GM19193 (cell line): ENCODE data around the gene ZBP1.

Experiments
- POLR2A ChIP-seq: IDR thresholded peaks from 4 replicates; pipeline ENCODE4 v1.6.1; 2011; ENCODE audit not compliant: insufficient read depth, insufficient read length; ENCODE audit errors: extremely low read depth

The ZBP1 gene

DNA sequence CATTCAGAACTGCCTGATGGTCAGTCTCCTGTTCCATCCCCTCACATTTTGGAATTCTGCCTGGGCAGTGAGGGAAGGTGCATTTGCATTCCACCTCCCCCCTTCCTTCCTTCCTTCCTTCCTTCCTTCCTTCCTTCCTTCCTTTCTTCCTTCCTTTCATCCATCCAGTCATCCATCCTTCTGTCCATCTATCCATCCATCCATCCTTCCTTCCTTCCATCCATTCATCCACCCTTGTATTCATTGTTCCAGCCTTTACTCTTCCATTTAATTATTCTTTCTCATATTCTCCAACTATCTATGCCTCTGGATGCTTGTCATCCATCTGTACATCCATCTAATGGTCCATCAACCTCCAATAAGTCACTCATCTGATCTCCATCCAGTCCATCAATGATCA is 45.3 kb downstream of the ZBP1 start:
- no peak for TF ChIP-seq POLR2A

DNA sequence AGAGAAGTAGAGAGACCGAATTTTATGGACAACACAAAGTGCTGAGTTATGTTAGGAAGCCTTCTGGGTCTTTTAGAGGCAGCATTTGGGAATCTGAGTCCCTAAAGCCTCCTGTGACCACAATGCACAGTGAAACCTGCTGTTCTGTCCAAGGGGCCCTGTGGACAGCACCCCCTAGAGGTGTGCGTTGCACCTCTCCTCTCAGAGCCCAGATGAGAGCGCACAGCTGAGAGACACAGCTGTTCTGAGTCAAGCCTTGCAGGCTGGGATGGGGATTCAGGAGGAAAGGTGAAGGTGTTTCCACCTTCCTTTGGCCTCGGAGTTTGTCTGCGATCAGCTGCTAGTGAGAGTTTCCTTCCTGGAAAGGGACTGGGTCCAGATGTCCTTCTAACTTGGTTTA is 46.3 kb downstream of the ZBP1 start:
- no peak for TF ChIP-seq POLR2A

DNA sequence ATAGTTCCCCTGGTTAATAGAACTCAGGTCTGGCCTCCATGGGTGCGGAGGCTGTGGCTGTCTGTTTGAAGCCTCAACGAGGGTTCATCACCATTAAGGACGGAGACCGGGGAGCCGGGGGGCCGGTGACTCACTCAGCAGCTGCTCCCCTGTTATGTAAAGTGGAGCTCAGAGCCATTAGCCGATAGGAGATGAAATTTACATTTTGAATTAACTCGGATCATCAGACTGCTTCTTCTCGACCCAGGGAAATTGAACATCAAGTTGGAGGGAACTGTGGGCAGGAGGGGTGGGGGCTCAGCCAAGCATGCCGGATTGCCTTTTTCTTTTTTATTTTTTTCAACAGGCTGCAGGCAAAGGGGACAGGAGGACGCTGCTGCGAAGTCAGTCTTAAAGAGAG is 47.0 kb downstream of the ZBP1 start:
- TF ChIP-seq POLR2A, result no peak

DNA sequence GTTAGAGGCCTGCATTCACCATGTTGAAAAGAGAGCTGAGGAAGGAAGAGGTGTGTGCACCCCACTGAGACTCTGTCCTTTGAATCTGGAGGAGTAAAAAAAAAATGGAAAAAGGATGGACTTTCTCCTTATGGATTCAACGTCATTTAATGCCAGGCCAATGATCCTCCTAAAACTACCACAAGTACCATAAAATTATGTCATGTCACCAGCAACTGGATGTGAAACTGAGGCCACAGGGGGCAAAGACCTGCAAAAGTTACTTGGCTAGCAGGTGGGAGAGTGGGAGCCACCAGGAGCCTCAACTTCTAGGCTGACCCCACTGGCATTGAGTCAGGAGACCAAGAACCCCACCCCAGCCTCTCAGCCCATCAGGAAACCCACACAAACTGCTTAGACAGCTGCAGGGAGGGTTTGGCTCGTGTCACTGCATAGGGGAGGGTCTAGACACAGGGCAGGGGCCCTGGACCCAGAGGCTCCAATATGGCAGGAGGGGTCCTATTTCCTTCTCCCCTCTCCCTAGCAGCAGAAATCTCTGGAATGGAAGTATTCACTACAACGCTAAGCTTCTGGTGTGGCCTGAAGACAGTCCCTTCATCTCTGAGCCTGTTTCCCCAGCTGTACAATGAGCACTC is 48.3 kb downstream of the ZBP1 start:
- TF ChIP-seq POLR2A, result no peak

DNA sequence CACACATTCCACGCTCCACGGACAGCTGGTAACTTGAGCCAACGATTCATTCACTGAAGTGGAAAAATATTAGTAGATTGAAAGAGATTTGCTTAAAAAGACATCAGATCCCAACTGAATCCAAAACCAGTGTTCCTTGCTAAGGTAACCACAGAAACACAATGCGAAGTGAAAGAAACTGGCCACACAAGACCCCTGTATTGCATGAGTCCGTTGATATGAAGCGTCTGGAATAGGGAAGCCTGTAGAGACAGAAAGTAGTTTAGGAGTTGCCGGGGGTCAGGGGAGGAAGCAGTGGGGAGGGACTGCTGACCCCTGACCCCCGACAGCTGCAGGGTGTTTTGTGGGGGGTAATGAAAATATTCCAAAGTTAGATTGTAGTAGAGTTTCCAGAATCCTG is 49.3 kb downstream of the ZBP1 start:
- TF ChIP-seq POLR2A, result no peak

DNA sequence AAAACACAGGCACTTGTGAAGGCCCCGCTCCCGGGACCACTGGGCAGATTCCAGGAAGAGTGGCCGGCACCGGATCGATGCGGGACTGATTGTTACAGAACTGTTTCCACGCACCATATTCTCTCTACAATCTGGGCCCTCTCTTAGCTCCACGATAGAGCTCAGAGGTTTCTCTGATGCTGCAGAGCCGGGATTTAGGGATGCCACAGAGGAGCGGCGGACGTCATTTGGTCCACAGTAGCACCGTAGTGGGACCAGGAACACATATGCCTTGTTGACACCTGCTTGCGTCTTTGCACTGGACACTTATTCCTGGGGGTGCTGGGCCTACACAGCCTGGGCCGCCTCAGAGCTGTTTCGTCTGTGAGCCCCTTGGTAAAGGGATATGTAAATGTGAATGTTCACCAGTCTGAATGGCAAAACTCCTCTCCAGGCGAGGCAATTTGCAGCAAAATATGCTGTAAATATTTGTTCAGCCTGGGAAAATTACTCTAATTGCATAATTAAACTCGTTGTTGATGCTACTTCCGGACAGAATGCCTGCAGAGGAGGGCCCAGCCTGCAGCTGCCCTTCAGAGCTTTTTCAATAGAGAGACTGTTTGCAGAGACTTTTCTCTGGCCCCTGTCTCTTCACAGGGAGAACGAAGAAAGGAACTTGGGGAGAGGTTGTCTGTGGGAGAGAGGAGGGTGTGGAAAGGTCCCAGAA is 49.9 kb downstream of the ZBP1 start:
- TF ChIP-seq POLR2A, result no peak

DNA sequence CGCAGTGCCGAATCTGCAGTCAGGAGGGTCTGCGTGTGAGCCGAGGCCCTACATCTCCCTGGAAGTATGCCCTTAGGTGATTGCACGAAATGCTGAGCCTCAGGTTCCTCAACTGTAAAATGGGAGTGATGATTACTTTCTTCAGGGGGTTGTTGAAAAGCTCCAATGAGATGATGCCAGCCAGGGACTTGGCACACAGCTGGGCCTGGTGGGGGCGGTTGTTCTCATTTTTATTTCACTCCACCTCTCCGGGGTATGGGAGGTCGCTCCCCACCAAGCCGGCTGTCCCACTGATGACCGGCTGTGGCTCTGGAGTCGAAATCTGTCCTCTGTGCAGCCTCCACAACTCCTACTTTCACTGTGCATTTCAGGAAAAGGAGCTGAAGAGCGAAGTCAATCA is 51.3 kb downstream of the ZBP1 start:
- no peak for TF ChIP-seq POLR2A

DNA sequence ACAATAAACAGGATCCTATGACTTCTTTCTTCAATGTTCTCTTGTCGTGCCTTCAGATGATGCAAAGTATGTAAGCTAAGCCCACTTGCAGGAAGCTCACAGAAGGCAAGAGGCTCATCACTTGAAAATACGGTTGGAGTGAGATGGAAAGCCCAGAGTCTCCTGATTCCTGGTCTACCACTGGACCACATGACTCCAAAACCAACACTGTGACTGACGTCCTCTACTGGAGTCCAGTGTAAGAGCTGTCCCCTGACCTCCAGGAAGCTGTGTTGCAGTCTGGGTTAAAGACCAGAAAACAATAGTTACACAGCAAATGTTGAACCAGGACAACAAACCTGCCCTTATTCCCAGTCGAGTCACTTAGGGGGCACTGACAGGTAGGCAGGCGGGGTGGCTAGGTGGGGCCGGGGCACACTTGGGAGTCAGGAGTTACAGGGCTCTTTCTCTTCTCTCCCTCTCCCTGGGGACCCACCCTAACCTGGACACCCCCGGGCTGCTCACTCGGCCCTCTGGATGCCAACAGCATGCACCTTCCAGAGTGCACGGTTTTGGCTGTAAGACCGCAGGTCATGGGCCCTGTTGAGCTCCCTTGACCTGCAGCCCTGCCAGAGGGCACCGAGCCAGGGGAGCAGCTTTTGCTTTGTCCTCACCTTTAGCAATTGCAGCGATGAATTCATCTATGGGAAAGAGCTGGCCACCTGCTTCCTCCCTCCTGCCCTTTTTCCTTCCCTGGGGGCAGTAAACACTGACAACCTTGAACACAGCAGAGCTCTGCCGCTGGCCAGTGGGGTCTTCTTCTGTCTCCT is 51.9 kb downstream of the ZBP1 start:
- no peak for TF ChIP-seq POLR2A

DNA sequence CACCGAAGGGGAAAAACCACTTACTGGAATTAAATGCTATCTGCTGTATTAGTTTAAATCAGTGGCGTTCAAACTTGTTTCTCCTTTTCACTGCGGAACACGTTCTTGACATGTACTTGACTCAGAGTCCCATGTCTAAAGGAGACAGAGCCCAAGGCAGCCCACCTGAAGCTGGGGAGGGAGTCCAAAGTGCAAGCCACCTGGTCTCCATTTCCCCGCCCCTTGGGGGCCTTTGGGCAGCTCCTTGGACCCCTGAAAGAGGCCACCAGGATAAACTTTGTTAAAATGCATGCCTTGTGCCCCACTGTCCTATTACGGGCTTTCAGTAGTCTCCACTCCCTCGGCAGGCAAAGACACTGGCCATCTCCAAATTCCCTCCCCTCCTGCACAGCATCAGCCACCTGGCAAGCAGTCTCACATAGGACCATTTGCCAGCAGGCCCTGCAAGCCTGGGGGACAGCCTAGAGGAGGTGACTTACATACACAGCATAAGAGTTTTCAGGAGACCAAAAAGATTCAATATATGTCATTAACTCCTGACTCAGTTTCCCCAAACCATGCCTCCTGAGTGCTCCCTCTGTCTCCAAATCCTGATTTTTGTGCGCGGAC is 52.7 kb downstream of the ZBP1 start:
- TF ChIP-seq POLR2A, result no peak

DNA sequence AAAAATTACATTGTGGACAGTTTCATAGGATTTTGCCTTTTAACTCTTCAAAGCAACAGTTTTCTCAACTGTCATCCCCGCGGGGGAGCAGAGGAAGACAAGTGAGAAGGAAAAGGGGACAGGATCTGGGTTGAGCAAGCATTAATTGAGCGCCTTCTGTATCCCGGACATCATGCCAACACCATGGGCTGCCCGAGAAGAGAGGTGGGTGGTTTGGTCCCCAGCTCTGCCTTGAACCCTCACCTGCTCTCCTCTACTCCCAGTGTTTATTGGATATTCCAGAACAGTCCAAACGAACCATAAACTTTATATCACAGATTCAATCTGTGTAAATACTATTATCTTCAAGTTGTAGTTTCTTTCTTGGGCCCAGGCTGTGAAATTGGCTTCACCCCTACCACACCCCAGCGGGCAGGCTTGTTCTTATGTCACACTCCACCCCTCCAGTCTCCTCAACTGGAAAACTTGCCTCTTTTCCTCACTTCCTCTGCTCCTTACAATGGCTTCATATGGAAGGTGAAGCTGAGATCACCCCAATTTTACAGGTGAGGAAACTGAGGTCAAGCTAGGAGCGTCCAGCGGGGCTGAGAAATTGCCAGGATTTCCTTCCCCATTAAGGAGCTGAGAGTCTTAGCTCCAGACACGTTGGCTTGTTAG is 53.3 kb downstream of the ZBP1 start:
- no peak for TF ChIP-seq POLR2A

DNA sequence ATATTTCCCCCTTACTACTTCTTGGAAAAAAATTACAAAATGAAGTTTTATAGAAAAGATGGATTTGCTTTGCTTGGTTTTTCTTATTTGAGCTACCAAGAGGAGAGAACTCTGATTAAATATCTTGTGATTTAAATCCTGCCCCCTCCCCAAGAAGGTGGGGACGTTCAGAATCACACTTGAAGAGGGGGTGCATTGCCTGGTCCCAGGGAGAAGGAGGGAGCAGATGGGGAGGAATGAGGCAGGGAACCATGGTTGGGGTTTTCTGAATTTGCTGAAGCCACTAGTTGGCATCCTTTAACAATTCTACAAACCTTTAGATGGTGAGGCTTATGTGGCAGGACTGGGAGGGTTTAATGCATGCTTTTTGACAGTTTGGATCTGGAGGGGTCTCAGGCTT is 53.8 kb downstream of the ZBP1 start:
- no peak for TF ChIP-seq POLR2A

DNA sequence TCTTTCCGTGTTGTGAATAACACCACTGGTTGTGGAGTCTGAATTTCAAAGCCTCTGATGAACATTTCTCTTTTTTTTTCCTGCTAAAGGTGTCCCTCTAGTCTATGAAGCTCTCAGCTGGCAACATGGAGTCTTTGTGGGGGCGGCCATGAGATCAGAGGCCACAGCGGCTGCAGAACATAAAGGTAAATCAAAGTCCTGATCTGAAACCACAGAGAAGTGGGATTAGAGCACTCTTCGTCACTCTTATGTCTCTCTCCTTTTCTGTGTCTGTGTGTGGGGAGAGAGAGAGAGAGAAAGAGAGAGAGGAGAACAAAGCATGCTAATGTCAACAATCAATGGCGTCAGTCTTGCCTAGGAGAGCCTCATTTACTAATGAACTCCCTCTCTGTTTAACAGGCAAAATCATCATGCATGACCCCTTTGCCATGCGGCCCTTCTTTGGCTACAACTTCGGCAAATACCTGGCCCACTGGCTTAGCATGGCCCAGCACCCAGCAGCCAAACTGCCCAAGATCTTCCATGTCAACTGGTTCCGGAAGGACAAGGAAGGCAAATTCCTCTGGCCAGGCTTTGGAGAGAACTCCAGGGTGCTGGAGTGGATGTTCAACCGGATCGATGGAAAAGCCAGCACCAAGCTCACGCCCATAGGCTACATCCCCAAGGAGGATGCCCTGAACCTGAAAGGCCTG is 55.1 kb downstream of the ZBP1 start:
- TF ChIP-seq POLR2A, result no peak

DNA sequence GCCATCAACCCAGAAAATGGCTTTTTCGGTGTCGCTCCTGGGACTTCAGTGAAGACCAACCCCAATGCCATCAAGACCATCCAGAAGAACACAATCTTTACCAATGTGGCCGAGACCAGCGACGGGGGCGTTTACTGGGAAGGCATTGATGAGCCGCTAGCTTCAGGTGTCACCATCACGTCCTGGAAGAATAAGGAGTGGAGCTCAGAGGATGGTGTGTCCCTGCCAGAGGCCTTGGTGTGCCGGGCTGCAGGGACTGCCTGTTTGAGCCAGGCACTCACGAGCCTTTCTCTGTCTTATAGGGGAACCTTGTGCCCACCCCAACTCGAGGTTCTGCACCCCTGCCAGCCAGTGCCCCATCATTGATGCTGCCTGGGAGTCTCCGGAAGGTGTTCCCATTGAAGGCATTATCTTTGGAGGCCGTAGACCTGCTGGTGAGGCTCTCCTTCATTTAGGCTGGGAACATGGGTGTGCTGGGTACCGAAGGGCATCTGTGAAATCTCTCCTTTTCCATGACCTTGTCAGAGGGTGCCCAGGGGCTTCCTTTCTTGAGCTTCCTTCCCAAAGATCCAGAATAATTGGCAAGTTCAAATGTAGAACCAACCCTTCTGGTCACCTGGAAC is 55.9 kb downstream of the ZBP1 start:
- TF ChIP-seq POLR2A, result no peak

DNA sequence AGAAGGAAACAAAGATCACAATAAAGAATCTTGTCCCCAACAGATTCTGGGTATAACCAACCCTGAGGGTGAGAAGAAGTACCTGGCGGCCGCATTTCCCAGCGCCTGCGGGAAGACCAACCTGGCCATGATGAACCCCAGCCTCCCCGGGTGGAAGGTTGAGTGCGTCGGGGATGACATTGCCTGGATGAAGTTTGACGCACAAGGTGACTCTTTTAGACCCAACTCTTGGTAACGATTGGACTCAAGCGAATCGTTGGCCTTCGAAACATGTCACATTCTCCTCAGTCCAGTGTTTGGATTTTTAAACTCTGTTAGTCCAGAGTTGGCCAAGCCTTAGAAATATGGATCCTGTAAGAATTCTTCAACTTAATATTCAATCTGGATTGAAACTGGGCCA is 56.7 kb downstream of the ZBP1 start:
- TF ChIP-seq POLR2A, result no peak
